Lower leg skin (tissue), 3 donors: ENCODE results near the gene VPS13D.

Experiments used
- CTCF ChIP-seq, 3 donors: fragments of 450-650 bp; IDR thresholded peaks; one replicate each; pipeline ENCODE4 v1.5.1; 2016; ENCODE audit warnings: antibody characterized with exemption in 3 of 3, mild to moderate bottlenecking in 3 of 3, moderate library complexity in 2 of 3
- POLR2A ChIP-seq, 2 donors: fragments of 450-650 bp; IDR thresholded peaks; one replicate each; pipeline ENCODE4 v1.6.1; 2016 to 2017; ENCODE audit warnings: antibody characterized with exemption in 2 of 2, mild to moderate bottlenecking in 1 of 2, moderate library complexity in 1 of 2

- TF ChIP-seq CTCF (IDR thresholded peaks at IDR 0.05) (no peak), POLR2A (IDR thresholded peaks at IDR 0.05) (no peak)
These were observed 139.4 kb downstream of the VPS13D start for GRCh38 chr1:12369258-12369657.
